ENCODE data around the gene RYR3.

RYR3 gene

GRCh38 chr15:33742306-33742705 lies 431.5 kb downstream of the RYR3 start:
- in situ Hi-C loops (cut with MboI; ENCODE audit: low sequenced_read_pairs): no loop called here

GRCh38 chr15:33742800-33743199 lies 432.0 kb downstream of the RYR3 start:
- in situ Hi-C loops (cut with MboI; ENCODE audit: low sequenced_read_pairs): no loop called here

- in situ Hi-C loops (cut with MboI; ENCODE audit: low sequenced_read_pairs): no loop called here
Measured at GRCh38 chr15:33746203-33746602, 435.4 kb downstream of the RYR3 start.

GRCh38 chr15:33753012-33753411 lies 442.2 kb downstream of the RYR3 start:
- in situ Hi-C loops (cut with MboI; ENCODE audit: low sequenced_read_pairs): no loop called here

GRCh38 chr15:33754242-33754641 lies 443.5 kb downstream of the RYR3 start:
- in situ Hi-C loops (cut with MboI; ENCODE audit: low sequenced_read_pairs): no loop called here

- in situ Hi-C loops (cut with MboI; ENCODE audit: low sequenced_read_pairs): no loop called here
Measured at GRCh38 chr15:33756961-33757360, 446.2 kb downstream of the RYR3 start.

GRCh38 chr15:33757516-33758232 lies 446.9 kb downstream of the RYR3 start:
- in situ Hi-C loops (cut with MboI; ENCODE audit: low sequenced_read_pairs): no loop called here

GRCh38 chr15:33766389-33766788 lies 455.6 kb downstream of the RYR3 start:
- in situ Hi-C loops (cut with MboI; ENCODE audit: low sequenced_read_pairs): no loop called here

- in situ Hi-C loops (cut with MboI; ENCODE audit: low sequenced_read_pairs): no loop called here
Measured at GRCh38 chr15:33768670-33769190, 458.0 kb downstream of the RYR3 start.

GRCh38 chr15:33773969-33774368 lies 463.2 kb downstream of the RYR3 start:
- in situ Hi-C loops (cut with MboI; ENCODE audit: low sequenced_read_pairs): no loop called here

GRCh38 chr15:33778852-33779251 lies 468.1 kb downstream of the RYR3 start:
- in situ Hi-C loops (cut with MboI; ENCODE audit: low sequenced_read_pairs): no loop called here

GRCh38 chr15:33780011-33780768 lies 469.4 kb downstream of the RYR3 start:
- in situ Hi-C loops (cut with MboI; ENCODE audit: low sequenced_read_pairs): no loop called here

GRCh38 chr15:33782966-33783365 lies 472.2 kb downstream of the RYR3 start:
- in situ Hi-C loops (cut with MboI; ENCODE audit: low sequenced_read_pairs): no loop called here

GRCh38 chr15:33785366-33785765 lies 474.6 kb downstream of the RYR3 start:
- in situ Hi-C loops (cut with MboI; ENCODE audit: low sequenced_read_pairs): no loop called here

- in situ Hi-C loops (cut with MboI; ENCODE audit: low sequenced_read_pairs): no loop called here
Measured at GRCh38 chr15:33788906-33789540, 478.3 kb downstream of the RYR3 start.

- in situ Hi-C loops (cut with MboI; ENCODE audit: low sequenced_read_pairs): no loop called here
Measured at GRCh38 chr15:33794453-33794852, 483.7 kb downstream of the RYR3 start.

GRCh38 chr15:33795070-33795469 lies 484.3 kb downstream of the RYR3 start:
- in situ Hi-C loops (cut with MboI; ENCODE audit: low sequenced_read_pairs): no loop called here

GRCh38 chr15:33797651-33798050 lies 486.9 kb downstream of the RYR3 start:
- in situ Hi-C loops (cut with MboI; ENCODE audit: low sequenced_read_pairs): no loop called here

GRCh38 chr15:33801954-33802353 lies 491.2 kb downstream of the RYR3 start:
- in situ Hi-C loops (cut with MboI; ENCODE audit: low sequenced_read_pairs): no loop called here

GRCh38 chr15:33807665-33808064 lies 496.9 kb downstream of the RYR3 start:
- in situ Hi-C loops (cut with MboI; ENCODE audit: low sequenced_read_pairs): no loop called here

GRCh38 chr15:33808720-33809457 lies 498.1 kb downstream of the RYR3 start:
- in situ Hi-C loops (cut with MboI; ENCODE audit: low sequenced_read_pairs): no loop called here

All from HL-60/S4 (cell line).